GM18502 (cell line): ENCODE results near the gene DCAF4.

Experiments used
- ATAC-seq: cut with Tn5 transposase; IDR thresholded peaks from one replicate; pipeline ENCODE4 v1.9.1; 2021; ENCODE audit warnings: mild to moderate bottlenecking; ENCODE audit not compliant: unreplicated experiment, poor library complexity

DCAF4 gene

DNA sequence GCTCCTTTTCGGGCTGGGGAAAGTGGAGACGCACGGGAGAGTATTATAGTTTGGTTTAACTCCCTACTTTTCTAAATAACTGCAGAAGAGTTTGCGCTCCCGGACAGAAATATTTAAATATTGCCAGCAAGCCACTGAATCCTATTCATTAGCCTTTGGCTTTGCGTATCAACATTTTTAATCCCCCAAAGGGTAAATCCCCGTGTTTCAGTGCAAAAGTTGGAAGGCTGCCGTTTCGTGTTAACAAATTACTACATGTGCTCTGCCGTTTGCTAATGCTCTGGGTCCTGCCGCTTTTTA, 32.0 kb upstream of the DCAF4 start:
- ATAC-seq, result no peak

DNA sequence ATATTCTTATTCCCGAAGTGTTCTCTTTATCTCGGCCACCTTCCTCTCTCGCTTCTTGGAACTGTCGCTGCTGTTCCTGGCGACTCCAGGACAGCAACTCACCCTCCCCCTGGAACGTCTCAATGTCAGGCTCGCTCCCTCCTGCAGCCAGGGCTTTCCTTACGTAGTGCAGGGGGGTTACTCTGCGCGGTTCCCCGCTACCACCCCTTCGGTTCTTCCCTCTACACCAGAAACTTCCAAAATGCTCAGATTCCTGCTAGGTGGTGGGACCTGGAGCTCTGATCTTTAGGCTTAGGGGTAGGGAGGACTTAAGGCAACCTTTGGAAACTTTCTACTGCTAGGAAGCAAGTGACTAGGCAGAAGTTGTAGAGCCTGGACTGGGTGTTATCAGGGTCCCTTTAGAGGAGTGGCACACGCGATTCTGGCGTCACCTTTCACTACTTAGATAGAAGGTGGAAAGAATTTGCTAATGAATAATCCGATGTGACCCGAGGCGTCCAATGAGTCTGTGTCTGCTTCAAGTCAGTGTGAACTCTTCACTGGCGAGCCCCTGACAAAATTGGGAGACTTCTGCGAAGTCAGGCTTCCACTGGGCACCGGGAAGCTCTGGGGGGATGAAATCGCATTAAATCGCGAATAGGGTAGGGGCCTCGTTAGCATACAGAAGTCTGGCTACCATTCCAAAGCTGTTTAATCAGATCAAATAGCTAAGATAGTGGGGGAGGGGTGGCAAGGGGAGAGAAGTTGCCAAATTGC, 31.5 kb upstream of the DCAF4 start:
- ATAC-seq, result no peak

DNA sequence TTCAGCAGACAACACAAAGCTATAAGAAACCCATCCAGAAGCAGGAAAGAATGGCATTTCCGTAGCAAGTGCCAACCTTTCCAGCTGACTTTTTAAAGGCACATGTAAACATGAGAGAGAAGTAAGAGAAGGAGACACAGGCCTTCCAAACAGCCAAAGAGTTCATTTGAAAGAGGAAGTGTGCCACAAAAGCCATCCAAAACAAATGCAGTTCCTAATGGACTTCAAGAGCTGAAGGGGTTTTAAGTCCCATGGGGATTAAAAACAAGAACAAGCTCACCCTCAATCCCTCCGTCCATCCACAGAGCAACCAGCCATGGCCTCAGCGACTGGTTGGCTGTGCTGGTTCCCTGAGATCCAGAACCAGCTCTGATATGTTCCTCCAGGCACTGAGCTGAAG, 27.8 kb upstream of the DCAF4 start:
- ATAC-seq, result no peak

DNA sequence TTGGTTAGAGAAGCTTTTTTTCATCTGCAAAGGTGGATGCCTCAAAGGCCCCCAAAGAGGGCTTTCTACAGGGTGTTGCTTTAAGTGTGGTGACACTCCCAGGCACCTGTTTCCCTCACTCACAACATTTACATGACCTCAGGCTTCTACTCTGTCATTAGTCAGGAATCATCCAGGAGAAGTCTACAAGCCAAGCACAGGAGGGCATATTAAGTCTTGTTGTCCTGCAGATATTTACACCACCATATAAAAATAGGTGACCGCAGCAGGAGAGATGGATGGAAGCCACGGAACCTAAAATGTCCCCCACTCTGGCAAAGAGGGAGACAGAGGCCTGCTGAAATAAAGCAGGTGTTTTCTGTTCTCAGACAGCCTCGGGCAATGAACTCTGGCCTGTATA, 24.9 kb upstream of the DCAF4 start:
- no peak for ATAC-seq

DNA sequence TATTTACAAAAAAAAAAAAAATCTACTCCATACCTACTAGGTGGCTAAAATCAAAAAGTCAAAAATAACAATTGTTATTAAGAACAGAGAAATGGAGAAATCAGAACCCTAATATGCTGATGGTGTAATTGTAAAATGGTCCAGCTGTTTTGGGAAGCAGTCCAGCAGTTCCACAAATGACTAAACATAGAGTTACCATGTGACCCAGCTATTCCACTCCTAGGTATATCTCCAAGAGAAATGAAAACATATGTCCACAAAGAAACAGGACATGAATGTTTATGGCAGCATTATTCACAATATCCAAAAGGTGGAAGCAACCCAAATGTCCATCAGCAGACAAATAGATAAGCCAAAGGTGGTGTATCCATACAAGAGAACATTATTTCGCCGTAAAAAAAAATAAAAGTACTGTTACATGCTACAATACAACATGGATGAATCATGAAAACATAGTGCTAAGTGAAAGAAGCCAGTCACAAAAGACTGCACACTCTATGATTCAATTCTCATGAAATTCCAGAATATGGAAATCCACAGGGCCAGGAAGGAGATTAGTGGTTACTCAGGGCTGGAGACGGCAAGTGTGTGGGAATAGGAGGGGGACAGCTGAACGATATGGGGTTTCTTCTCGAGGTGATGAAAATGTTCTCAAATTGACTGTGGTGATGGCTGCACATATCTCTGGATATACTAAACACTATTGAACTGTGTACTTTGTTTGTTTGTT, 23.3 kb upstream of the DCAF4 start:
- ATAC-seq, result no peak

DNA sequence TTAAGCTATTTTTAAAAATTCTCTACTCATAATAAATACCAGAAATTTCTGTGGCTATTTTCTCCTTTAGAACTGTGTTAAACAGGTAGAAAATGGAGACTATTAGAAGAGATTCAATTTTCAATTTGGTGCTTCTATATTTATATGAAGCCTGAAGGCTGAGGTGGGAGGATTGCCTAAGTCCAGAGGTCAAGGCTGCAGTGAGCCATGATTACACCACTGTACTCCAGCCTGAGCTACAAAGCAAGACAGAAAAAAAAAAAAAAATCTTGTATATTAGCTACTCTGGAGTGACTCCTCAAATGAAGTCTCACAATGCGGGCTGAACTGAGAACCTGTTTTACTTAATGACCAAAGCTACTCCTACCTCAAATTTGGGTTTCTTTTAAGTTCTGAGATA, 22.5 kb upstream of the DCAF4 start:
- no peak for ATAC-seq

DNA sequence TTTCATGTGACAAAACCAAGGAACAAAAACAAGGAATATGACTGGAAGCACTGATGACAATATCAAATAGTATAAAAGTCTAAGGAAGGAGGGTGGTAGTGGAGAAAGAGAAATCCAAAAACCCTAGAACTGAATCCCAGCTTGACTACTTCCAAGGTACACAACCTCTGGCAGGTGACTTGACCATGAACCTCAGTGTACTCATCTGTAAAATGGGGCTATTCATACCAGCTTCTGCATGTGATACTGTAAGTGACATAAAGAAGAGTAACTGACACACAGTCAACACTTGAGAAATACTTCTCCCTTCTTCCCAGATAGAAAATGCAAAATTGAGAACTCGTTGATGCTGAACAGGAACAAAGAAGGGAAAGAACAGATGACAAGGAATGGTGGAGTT, 22.0 kb upstream of the DCAF4 start:
- no peak for ATAC-seq

DNA sequence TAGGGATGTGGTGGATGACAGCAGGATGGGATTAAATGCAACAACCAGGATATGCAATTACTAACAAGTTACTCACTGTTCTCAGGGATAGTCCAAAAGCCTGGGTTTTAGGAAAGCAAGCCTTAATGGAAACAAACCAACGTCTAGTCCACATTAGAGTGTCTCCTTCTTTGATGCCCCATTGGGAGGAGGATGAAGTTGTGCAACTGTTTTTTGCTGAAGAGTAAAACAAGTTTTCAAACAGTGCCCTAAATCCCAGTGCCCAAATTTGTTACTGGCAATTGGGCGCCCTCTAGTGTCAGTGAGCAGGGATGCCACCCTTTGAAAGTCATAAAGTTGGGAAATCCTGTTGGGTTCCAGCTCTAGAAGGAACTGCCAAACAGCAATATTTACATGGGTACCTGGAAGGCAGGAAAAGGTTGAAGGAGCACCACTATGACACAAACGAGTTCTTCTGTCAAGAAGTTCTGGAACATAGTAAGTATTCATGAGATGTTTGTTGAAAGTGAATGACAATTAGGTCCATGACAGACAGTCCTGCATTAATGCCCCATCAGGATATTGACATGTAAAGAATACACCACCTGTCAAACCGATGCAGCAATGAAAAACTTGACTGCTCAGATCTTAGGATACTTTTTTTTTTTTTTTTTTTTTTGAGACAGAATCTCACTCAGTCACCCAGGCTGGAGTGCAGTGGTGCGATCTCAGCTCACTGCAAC, 21.3 kb upstream of the DCAF4 start:
- no peak for ATAC-seq

DNA sequence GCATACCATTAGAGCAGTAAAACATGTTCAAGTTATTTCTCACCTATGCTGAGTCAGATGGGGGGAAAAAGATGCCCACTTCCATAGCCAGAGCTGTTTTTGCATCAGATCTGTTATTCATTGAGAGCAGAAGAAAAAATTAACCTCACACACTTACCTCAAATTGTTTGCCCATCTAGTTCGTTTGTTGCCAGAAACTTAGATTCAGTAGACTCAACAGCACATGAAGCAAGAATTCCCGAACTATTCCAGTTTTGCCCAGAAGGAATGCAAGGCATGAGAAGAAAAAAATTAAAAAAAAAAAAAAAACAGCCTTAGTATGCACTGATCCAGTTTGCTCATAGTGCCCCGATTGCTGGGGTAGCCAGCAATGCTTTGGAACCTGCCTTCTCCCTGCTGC, 19.9 kb upstream of the DCAF4 start:
- no peak for ATAC-seq

DNA sequence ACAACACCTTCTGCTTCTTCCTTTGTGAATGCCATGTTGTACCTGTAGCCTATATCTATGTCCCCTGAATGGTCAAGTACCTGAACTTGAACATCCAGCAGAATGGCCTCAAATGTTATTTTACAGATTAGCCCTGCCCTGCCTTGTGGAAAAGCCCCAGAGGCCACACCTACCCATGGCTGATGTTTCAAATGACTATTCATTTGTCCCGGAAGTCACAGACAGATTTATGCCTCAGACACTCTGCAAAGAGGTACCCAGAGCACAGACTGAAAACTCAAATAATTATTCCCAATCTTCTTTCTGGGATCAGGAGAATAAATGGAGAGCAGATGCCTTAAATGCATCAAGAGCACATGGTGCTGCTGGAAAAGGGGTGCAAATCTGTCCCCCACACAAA, 19.4 kb upstream of the DCAF4 start:
- no peak for ATAC-seq

DNA sequence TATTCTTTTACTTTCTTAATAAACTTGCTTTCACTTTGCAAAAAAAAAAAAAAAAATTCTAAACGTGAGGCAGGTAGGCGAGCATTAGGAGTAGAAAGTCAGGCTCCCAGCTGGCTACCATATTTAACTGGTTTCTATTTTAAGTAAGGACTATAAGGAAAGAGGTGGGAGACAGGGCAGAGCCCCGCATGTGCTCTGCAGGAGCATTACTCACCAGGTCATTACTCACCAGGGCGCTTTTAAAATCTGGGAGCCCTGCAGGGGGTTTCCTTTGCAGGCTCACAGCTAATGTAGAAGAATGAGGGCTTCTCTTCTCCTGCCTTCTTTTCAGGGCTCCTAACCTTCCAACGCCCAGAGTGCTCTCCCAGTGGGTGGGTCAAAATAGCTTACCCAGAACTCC, 18.4 kb upstream of the DCAF4 start:
- no peak for ATAC-seq

DNA sequence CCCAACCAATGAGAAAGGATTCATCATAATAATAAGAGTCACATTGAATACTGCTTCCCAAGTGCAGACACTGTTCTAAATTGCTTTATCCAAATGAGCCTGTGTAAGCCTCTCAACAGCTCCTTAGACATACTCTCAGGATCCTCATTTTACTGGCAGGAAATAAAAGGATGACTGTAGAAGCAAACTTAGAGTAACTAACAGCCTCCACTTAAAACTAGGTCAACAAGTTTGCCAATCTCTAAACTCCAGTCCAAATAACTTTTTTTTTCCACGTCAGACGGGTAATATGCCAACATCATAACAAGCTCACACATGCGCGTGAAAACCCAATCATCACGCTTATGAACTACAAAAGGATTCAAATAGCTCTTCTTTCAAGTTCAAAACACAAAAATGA, 17.1 kb upstream of the DCAF4 start:
- ATAC-seq, result no peak

DNA sequence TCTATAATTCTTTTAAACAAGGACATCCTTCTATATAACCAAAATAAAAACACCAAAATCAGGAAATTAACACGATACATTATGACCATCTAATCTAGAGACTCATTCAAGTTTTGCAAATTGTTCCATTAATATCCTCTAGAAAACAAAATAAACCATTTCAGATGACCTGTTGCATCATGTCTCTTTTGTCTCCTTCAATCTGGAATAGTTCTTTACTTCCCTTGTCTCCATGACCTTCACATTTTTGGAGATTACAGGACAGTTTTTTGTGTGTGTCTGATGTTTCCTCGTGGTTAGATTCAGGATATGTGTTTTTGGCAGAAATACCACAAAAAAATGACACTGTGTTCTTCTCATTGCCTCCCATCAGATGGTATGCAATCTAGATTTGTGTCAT, 12.5 kb upstream of the DCAF4 start:
- no peak for ATAC-seq

DNA sequence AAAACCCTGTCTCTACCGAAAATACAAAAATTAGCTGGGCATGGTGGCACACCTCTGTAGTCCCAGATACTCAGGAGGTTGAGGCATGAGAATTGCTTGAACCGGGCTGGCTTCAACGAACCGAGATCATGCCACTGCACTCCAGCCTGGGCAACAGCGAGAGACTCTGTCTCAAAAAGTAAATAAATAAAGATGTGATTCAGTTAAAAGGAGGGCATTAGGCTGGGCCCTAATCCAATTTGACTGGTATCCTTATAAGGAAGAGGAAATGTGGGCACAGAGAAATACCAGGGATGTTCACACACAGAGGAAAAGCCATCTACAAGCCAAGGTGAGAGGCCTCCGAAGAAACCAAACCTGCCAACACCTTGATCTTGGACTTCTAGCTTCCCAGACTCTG, 10.1 kb upstream of the DCAF4 start:
- ATAC-seq, result no peak

DNA sequence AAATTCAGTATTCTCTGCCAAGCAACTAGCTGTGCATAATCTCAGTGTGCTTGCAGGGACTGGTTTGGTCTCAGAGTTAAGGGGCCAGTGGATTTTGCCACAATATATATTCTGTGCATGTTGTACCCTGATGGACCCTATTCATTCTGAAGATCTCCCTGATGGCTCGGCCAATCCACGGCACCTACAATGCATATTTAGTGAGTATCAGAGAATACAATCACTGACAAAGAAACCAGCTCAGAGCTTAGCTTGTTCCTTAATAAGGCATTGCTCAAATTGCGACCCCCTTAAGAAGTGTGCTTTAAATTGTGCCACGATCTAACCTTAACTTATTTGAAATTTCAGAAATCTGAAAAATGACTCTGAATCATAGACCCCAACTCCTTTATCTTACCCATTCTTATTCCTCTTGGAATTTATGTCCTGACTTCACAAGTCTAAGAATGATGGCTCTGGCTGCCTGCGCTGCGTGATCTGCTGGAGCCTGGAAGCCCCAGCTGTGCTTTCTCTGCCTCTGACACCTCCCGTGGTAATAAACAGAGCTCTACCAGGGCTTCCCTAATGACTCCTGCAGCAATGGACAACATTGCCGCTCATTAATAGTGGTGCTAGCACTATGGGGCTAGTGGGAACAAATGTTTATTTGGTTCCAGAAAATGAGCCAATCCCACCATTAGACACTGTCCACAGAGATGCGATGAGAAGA, 9.0 kb upstream of the DCAF4 start:
- ATAC-seq, result no peak

DNA sequence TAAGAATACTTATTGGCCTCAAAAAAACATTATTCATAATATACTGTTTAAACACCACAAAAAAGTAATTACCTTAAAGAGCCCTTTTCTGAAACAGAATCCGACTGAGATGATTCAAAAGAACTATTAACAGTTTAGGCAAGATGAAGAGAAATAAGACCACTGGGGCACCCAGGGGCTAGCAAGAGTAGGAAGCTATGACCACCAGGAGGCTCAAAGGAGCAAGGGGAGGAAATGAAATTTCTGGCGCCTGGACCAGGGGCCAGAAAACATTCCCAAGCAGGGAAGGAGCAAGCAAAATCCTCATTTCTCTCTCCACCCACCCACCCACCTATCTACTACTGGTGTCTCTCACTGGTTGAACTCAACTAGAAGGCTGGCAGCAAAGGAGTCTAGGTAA, 6.3 kb upstream of the DCAF4 start:
- no peak for ATAC-seq

DNA sequence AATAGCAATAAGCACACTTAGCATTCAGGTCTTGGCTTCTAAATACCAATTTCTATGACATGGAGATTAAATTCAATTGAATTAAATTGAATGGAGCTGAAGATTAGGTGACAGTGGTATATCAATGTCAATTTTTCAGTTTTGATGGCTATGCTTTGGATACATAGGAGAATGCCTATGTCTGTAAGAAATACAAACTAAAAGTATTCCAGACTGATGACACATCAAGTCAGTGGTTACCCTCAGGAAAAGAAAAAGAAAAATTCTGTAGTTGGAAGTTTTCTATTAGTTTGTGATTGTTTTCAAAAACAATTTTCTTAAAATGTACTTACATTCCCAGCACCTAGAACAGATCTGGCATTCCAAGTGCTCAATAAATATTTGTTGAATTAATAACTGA, 4.9 kb upstream of the DCAF4 start:
- no peak for ATAC-seq

DNA sequence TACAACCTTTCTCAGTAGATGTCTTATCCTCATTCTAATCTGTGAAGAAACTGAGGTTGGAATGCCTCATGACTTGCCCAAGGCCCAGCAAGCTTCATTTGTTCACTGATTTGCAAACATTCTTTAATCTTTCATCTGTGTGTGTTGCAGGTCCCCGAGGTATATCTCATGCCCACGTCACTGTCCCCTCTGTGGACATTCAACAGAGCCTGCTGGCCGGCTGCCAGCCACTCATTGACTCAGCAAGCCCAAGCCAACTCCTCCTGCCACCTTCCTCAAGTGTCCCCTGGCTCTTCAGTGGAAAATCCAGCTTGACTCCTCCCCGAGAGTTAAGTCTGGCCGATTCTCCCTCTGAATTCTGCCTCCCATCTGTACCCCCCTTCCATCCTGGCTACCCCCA, 1.9 kb upstream of the DCAF4 start:
- no peak for ATAC-seq

DNA sequence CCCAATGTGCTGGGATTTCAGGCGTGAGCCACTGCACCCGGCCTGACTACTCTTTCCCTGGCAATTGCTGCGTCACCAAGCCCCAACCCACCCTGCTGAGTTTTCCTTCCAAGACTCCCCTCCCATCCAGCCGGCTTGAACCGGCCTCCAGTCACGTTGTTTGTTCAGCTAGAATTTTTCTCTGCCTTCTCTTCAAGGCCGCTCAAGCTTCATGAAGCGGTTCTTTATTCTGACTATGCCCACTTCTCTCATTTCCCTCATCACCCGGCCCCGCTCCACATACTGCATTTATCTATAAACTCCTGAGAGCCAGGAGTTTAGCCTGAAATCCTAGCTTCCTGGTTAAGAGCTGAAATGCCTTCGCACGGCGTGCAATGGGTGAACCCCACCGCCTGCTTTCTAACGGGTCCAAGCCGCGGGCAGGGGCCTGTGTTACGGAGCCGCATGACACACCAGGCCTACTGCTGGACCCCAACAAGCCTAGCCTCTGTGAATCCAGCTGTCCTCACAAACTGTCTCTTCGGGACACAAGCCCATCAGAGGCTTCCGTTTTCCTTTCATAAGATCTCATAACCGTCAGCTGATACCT, 999 bp upstream of the DCAF4 start:
- ATAC-seq, result no peak

DNA sequence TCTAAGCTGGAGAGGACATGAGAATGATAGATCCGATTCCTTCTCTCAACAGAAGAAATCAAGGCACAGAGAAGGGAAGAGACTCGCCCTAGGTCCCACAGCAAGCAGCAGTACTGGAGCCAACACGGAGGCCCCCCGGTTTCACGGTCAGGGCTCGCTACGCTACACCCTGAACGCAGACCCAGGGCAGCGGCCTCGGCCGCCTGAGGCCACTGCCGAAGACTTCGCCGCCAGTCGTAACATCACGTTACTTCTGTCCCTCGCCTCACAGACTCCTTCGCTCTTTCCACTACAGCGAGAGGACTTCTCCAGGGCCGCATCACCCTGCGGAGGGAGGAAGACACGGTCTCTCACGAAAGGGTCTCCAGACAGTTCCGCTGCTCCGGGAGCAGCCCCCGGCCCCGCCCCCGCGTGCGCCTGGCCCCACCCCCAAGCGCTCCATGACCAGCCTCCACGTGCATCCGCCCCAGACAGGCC, 411 bp upstream of the DCAF4 start:
- peak; percentile 19 for ATAC-seq

DNA sequence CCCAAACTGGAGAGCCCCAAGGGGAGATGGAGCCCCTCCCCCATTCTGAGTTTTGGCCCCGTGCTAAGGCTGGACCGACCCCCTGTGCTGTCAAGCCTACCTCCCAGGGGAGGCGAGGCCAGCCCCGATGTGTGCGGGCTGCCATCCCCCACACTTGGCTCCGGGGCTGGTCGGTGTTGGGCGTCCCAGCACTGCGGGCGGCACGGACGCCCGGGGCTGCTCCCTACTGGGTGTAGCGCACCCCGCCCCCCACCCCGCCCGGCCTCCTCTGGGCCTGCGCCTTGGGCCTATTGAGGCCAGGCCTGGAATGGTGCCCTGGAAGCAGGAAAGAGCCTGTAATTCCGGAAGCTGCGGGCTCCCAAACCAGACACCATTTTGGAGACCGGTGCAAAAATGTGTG, 2.6 kb downstream of the DCAF4 start:
- no peak for ATAC-seq
